ENCODE results near the gene MCC. TPM values are rescaled to one million over a fixed set of nuclear protein-coding genes. Genes with fewer than 3 reads are reported as not detected.

Gene MCC
- 10 to 100 TPM; 24.3 to 46.5 (median 29.4) TPM for total RNA-seq

GRCh38 chr5:113487781-113488644 is at the start of gene MCC:
MCC (minus strand) TSS chr5:113488453.
- Histone ChIP-seq H3K4me3 (peak within 1 kb of the TSS; percentile 53 to 82 (median 74)), H3K36me3 (no peaks in the 10 kb centered on the region), H3K4me1 (no peaks in the 10 kb centered on the region), H3K27ac (peak within 1 kb of the TSS; percentile 86 to 87), H3K27me3 (no peaks in the 10 kb centered on the region), H3K9me3 (peaks cover 0 to 10% of the 10 kb centered on the region in 2 donors)
- peak; percentile 73 to 76 for DNase-seq (ENCODE audit: low spot score in 2 of 2)
- TF ChIP-seq POLR2AphosphoS5 (IDR thresholded peaks at IDR 0.05) (peak in 1 of 3 donors; percentile 10), CTCF (IDR thresholded peaks at IDR 0.05) (no peak)
- intact Hi-C loops (cut with DNase I; ENCODE audit: low total_unique reads): no loop called here

GRCh38 chr5:113531481-113532159 is 43.4 kb upstream of the MCC start:
- TF ChIP-seq POLR2AphosphoS5 (IDR thresholded peaks at IDR 0.05) (no peak), POLR2A (IDR thresholded peaks at IDR 0.05) (no peak), CTCF (IDR thresholded peaks at IDR 0.05) (no peak)

DNA sequence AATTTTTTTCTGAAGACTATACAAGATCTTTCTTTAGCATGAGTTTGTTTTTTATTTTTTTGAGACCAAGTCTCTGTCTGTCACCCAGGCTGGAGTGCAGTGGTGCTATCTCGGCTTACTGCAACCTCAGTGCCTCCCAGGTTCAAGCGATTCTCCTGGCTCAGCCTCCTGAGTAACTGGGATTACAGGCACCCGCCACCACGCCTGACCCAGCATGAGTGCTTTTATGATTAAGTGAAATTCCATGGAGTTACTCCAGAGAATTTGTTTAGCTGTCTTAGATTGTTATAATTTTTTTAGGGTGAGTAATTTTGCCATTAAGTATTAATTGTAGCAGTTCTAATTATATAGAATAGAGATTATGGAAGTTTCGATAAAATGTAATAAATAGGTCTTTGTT is 39.5 kb upstream of the MCC start:
- intact Hi-C loops (cut with DNase I; ENCODE audit: low total_unique reads): no loop called here
- no peak overlapping the region for H3K27ac ChIP-seq
- TF ChIP-seq POLR2A (IDR thresholded peaks at IDR 0.05): no peak
- no peak for TF ChIP-seq POLR2AphosphoS5 (IDR thresholded peaks at IDR 0.05)
- TF ChIP-seq CTCF (IDR thresholded peaks at IDR 0.05): no peak
- no peaks in the 10 kb centered on the region for H3K36me3 ChIP-seq
- H3K9me3 ChIP-seq: peaks cover 0 to 21% of the 10 kb centered on the region in 2 donors
- DNase-seq (ENCODE audit: low spot score in 2 of 2): no peak
- H3K4me1 ChIP-seq: peaks cover 0 to 5% of the 10 kb centered on the region in 2 donors
- no peak overlapping the region for H3K4me3 ChIP-seq
- H3K27me3 ChIP-seq: no peaks in the 10 kb centered on the region

More at GRCh38 chr5:113531481-113532159, 43.4 kb upstream of the MCC start:
- Histone ChIP-seq H3K27ac (no peak overlapping the region), H3K9me3 (peaks cover 0 to 21% of the 10 kb centered on the region in 2 donors), H3K36me3 (peaks cover 5% of the 10 kb centered on the region), H3K4me3 (no peak overlapping the region), H3K27me3 (no peaks in the 10 kb centered on the region), H3K4me1 (no peaks in the 10 kb centered on the region)
- intact Hi-C loops (cut with DNase I; ENCODE audit: low total_unique reads): no loop called here
- DNase-seq (ENCODE audit: low spot score in 2 of 2): no peak

DNA sequence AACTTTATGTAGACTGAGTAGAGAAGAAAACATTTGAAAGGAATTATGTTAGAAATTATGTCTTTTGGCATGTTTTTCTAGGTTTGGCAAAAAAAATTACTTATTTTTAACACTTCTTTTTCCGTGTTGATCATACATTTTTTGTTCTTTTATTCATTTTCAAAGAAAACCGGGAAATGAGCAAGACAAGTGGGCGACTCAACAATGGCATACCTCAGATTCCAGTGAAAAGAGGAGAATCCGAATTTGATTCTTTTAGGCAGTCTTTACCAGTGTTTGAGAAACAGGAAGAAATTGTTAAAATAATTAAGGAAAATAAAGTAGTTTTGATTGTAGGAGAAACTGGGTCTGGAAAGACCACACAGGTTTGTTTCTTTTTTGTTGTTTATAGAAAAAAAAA is 38.2 kb upstream of the MCC start:
- intact Hi-C loops (cut with DNase I; ENCODE audit: low total_unique reads): no loop called here
- Histone ChIP-seq H3K4me1 (peaks cover 0 to 5% of the 10 kb centered on the region in 2 donors), H3K27ac (no peak overlapping the region), H3K36me3 (no peaks in the 10 kb centered on the region), H3K27me3 (no peaks in the 10 kb centered on the region), H3K9me3 (peaks cover 0 to 12% of the 10 kb centered on the region in 2 donors), H3K4me3 (no peak overlapping the region)
- DNase-seq (ENCODE audit: low spot score in 2 of 2): no peak
- TF ChIP-seq CTCF (IDR thresholded peaks at IDR 0.05) (no peak), POLR2A (IDR thresholded peaks at IDR 0.05) (no peak), POLR2AphosphoS5 (IDR thresholded peaks at IDR 0.05) (no peak)

GRCh38 chr5:113524927-113525326 is 36.7 kb upstream of the MCC start:
- H3K27ac ChIP-seq: no peak overlapping the region
- no peak overlapping the region for H3K4me3 ChIP-seq
- DNase-seq (ENCODE audit: low spot score in 2 of 2): no peak
- H3K36me3 ChIP-seq: no peaks in the 10 kb centered on the region
- H3K27me3 ChIP-seq: no peaks in the 10 kb centered on the region
- intact Hi-C loops (cut with DNase I; ENCODE audit: low total_unique reads): no loop called here
- H3K4me1 ChIP-seq: peaks cover 0 to 5% of the 10 kb centered on the region in 2 donors
- TF ChIP-seq POLR2A (IDR thresholded peaks at IDR 0.05) (no peak), POLR2AphosphoS5 (IDR thresholded peaks at IDR 0.05) (no peak), CTCF (IDR thresholded peaks at IDR 0.05) (no peak)
- H3K9me3 ChIP-seq: no peaks in the 10 kb centered on the region

All from breast epithelium (tissue), 4 donors.